Prostate gland (tissue), 2 donors: ENCODE measurements around the gene CCBE1.

Experiments used
- CTCF ChIP-seq, 4 experiments: fragments of 200-600 bp in 2 of 4; fragments of 450-650 bp in 2 of 4; sonication (generic) in 2 of 4; IDR thresholded peaks; 1 replicate in 3 of 4; 2 replicates in 1 of 4; pipeline ENCODE4 v1.5.1; 2016 to 2019; ENCODE audit warnings: antibody characterized with exemption in 4 of 4, mild to moderate bottlenecking in 2 of 4, moderate library complexity in 2 of 4
- POLR2A ChIP-seq: fragments of 450-650 bp; IDR thresholded peaks from one replicate; pipeline ENCODE4 v1.6.1; 2016; ENCODE audit warnings: antibody characterized with exemption, mild to moderate bottlenecking

GRCh38 chr18:59386909-59387686 is 310.1 kb downstream of the CCBE1 start:
- no peak for TF ChIP-seq CTCF (IDR thresholded peaks at IDR 0.05)
- TF ChIP-seq POLR2A: no peak
